ENCODE results near the gene MYCBPAP.

MYCBPAP gene

DNA sequence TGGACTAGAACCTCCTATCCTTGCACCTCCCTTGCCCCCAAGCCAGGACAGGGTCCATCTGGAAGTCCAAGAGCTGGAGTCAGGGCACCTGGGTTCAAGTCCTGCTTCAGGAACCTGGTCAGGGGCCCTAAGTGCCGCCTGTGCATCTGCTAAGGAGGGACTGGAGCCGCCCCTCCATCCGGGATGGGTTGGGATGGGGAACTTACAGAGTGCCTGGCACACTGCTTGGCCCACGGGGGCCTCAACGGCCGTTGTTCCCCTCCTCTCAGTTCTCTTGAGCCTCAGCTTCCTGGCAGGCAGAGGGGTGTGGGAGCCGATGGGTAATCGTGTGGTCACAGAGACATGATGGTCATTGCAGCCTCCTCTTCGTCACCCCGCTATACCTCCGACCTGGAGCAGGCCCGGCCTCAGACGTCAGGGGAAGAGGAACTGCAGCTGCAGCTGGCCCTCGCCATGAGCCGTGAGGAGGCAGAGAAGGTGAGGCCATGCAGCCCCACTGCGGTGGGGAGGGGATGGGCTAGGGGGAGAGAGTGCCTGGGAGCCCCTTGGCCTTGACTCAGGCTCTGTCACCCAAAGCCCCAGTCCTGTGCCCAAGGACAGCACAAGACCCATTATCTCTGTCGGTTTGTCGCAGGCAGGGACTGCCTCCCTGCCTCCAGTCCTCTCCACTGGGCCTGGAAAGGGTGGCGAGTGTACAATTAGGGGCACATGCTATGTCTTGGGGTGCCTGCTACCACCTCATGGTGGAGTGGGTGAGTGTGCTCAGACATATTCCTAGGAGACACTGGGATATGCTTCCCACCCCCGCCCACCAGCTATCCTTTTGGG, 29.7 kb downstream of the MYCBPAP start:
- no peak for DNase-seq

DNA sequence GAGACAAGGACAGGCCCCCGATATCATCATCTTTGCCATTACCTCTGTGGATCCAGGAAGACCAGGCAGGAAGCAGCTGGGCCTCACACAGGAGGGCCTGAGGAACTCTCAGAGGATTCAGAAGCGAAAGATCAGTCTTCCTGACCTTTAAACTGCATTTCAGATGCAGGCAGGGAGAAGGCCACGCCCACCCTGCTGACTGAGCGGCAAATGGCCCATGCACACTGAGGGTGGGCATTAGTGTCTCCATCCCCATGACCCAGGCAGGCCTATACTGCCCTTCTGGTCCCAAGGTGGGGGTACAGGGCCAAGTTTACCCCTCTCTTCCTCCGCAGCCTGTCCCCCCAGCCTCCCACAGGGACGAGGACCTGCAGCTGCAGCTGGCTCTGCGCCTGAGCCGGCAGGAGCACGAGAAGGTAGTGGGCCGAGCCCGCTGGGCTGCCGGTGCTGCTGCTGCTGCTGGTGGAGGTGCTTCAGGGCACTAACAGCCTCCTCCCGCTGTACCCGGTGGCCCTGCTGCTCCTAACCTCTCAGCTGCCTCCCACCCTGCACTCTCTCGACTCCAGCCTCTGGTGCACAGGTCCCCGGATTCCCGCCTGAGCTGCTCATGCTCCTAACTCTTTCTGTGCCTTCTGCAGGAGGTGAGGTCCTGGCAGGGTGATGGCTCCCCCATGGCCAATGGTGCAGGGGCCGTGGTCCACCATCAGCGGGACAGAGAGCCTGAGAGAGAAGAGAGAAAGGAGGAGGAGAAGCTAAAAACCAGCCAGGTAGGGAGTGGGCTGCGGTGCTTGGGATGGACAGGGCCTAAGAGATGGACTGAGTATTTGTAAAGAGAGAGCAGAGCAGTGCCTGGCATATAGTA, 30.5 kb downstream of the MYCBPAP start:
- no peak for DNase-seq

DNA sequence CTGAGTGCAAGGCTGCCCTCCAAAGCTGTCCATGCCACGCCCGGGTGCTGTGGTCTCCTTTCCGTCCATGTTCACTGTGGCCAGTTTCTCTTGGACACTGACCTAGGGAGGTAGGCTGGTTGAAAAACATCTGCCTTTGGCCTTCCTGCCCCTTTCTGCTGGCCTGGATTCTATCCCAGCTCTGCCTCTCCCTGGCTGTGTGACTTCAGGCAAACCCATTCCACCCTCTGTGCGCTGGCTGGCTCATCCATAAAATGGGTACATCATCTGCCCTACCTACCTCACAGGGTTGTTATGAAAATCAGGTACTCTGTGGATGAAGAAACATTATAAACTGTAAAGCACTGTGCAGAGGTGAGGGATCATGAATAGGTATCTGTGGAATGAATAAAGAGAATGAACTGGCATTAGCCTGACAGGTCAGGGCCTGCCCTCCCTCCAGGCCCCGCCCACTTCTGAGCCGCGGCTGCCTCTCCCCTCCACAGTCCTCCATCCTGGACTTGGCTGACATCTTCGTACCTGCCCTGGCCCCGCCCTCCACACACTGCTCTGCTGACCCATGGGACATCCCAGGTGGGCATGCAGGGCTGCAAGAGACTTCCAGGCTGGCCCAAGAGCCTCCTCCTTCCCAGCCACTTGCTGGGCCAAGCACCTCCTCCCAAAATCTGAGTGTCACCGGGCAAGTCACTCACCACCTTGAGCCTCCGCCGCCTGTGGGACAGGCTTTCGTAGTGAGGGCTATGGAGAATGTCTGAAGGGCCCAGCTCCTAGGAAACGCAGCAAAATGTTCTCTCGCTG, 31.7 kb downstream of the MYCBPAP start:
- no peak for DNase-seq

DNA sequence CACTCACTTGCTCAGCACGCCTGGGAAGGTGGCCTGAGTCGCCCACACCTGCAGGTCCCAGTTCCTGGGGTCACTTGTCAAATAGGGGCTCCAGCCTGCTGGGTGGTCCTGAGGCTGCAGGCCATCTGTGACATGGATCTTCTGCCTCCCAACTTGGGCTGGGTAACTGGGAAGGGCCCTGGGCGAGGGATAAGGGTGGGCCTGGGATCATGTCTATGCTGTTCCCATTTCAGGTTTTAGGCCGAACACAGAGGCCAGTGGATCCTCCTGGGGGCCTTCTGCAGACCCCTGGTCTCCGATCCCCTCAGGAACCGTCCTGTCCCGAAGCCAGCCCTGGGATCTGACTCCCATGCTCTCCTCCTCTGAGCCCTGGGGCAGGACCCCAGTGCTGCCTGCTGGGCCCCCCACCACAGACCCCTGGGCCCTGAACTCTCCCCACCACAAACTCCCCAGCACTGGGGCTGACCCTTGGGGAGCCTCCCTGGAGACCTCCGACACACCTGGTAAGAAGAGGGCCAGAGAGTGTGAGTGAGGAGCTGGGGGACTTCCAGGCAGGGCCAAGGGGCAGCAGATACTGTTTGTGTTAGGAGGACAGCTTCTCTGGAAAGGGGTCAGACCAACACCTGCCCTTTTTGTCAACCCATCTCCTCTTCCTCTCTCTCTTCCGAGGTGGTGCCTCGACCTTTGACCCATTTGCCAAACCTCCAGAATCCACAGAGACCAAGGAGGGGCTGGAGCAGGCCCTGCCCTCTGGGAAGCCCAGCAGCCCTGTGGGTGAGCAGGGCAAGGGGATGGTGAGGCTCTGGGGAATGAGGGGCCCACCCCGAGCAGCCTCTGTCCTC, 32.5 kb downstream of the MYCBPAP start:
- no peak for DNase-seq

DNA sequence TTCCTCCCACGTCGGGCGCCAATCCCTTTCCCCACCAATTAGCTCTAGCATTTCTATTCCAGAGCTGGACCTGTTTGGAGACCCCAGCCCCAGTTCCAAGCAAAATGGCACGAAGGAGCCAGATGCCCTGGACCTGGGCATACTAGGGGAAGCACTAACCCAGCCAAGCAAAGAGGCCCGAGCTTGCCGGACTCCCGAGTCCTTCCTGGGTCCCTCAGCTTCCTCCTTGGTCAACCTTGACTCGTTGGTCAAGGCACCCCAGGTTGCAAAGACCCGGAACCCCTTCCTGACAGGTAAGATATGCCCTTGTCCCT, 33.1 kb downstream of the MYCBPAP start:
- no peak for DNase-seq

DNA sequence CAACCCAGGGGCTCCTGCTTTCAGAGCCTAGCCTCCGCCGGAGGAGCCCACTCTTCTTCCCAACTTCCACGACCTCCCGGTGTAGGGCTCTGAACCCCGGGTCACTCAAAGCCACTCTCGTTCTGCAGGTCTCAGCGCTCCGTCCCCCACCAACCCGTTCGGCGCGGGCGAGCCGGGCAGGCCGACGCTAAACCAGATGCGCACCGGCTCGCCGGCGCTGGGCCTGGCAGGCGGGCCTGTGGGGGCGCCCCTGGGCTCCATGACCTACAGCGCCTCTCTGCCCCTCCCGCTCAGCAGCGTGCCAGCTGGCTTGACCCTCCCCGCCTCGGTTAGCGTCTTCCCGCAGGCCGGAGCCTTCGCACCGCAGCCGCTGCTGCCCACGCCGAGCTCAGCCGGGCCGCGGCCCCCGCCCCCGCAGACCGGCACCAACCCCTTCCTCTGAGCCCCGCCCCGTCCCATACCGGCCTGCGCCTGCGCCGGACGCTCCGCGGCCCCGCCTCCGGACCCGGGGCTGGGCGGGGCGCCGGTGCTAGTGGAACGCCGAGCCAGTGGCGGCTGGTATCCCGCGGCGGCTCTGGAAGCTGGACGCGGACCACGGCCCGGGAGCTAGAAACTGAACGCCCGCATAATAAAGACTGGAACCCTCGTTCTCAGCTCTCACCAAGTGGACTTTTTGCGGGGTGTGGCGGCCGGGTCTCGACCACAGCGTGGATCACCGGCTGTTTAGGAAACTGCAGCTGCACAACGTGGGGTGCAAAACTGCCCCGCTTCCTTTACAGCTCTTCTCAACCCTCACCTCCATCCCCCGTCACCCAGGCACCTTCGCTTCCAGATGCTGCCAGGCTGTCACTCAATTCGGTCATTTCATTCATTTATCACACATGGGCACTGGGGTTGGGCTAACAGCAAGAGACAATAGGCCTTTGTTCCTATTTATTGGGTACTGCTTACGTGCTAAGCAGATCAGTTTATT, 33.8 kb downstream of the MYCBPAP start:
- peak; percentile 79 to 85 for DNase-seq

DNA sequence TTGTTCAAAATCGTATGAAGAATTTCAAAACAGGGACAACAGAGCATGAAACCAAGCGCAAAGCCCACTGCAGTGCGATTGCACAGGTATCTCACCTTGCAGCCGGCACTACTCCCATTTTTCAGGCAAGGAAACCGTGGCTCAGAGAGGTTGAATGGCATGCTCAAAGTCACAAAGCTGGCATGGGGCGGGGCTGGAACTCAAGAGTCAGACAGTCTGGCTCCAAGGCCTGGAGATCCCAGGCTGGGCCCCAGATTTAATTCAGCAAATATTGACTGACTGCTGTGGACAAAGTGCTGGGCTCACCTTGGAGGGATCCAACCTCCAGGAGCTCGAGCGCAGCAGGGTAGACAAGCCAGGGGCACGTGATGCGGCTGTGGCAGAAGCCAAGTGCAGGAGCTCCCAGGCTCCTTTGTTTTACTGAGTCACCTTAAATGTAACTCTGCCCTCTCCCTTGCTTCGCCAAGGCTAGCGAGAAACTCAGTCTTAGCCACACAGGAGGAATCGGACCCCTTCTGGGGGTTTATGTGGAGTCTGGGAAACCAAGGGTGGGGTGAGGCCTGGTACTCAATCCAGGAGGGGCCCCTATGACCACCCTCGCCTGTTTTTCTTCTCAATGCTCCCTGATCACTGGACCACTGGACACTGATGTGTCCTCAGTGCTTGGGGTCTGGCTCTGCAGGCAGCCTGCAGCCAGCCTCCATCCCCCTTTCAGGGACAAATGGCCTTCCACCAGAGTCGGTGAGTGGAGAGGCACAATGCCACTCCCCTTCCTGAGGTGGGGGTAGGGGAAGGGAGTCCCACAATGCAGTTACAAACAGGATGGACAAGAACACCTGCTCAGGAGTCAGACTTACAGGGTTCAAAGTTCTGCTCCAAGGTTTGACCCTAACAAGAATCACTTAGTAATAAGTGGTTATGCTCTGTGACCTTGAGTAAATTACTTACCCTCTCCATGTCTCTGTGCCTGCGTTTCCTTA, 34.8 kb downstream of the MYCBPAP start:
- no peak for DNase-seq

DNA sequence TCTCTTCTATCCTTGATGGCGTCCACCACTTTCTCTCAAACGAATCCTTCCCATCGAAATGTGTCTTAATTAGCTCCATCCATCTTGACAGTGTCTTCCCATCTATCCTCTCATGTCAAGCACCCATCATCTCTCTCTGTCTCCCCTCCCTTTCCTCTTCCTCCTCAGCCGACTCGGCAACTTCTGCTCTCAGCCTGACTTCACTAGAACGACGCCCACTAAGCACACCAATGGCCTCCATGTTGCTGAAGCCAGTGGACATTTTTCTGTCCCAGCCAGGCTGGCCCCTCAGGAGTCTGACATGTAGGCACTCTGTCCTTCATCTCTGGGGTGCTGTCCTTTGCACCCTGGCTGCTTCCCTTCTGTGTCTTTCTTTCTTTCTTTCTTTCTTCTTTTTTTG, 36.3 kb downstream of the MYCBPAP start:
- DNase-seq: no peak

DNA sequence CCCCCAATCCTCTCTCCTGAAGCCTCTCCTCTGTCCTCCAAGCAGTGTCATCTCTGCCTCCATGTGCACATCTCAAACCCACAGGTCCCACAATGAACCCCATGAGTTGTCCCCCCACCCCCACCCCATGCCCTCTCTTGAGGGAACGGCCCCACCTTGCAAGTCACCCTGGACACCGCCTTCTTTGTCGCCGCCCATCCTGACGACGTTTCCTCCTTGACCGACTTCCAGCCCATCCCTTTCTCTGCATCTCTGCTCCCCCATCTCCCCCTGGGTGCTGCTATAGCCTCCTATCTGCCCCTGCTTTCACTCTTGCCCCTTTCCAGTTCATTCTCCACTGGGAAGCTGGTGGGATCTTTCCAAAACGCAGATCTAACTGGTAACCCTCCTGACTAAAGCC, 37.1 kb downstream of the MYCBPAP start:
- DNase-seq: no peak

DNA sequence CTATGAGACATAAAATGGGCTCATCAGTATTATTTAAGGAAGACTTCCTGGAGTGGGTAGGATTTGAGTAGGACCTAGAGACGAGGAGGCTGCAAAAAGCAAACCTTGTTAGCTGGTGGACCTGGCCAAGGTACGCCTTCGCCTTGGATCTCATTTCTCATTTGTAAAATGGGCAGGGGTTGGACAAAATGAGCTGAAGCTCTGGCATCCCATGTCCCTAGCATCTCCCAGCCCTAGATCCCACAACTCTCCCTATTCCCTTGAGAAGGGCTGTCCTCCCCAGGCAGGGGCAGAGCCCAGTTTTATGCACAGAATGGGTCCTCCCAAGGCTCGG, 38.4 kb downstream of the MYCBPAP start:
- DNase-seq: no peak

DNA sequence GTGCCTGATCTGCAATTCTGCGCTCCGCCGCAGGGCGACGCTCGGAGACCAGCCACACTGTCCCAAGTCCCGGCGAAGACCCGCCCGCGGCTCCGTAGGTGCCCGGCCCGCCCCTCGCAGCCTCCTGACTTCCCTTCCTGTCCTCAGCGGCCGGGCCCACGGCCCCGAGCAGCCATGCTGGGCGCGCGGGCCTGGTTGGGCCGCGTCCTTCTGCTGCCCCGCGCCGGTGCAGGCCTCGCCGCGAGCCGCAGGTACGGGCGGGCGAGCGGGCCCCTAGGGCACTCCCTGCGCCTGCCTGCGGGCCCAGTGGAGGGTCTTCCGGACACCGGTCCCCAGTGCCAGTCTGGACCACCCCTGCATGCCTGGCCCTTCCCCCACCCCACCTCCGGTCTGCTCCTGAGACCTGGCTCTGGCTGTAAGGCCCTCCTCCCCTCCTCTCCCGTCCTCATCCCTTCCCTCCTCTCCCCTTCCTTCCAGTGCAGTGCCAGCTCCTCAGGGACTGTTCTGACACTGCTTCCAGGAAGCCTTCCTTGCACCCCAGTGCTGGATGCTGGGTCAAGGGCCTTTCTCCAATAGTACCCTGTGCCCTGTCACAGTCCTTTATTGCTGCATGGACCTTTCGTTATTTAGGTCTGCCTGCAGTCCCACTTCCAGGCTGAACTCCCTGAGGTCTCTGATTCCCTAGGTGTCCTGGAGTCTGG, 38.9 kb downstream of the MYCBPAP start, which contains the start of gene SPATA20:
Gene SPATA20 (plus strand): TSS at position 140 of the 701 bp plus-strand sequence. CDS start 35 bp downstream, at position 175.
- DNase-seq: peak; percentile 74 to 81

DNA sequence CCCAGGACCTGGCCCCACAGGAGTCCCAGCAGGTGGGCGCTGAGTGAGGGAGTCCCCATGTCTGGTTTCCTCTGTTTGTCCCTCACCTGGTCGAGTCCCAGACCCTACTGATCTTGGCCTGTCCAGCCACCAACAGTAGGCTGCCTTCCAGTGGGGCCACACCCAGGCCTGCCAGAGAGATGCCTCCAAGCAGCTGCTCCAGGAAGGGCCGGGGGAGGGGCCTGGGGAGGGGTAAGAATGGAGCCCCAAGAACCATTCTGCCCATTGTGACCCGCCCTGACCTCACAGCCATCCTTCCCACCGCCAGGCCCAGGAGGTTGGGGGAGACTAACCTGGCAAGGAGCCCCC, 39.5 kb downstream of the MYCBPAP start:
- no peak for DNase-seq

DNA sequence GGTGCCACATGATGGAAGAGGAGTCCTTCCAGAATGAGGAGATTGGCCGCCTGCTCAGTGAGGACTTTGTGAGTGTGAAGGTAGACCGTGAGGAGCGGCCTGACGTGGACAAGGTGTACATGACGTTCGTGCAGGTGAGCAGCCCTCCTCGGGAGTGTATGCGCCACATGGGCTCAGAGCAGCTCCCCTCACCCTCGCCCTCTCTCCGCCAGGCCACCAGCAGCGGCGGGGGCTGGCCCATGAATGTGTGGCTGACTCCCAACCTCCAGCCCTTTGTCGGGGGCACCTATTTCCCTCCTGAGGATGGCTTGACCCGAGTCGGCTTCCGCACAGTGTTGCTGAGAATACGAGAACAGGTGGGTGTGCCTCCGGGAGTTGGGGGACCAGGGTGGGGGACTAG, 40.6 kb downstream of the MYCBPAP start:
- DNase-seq: no peak

DNA sequence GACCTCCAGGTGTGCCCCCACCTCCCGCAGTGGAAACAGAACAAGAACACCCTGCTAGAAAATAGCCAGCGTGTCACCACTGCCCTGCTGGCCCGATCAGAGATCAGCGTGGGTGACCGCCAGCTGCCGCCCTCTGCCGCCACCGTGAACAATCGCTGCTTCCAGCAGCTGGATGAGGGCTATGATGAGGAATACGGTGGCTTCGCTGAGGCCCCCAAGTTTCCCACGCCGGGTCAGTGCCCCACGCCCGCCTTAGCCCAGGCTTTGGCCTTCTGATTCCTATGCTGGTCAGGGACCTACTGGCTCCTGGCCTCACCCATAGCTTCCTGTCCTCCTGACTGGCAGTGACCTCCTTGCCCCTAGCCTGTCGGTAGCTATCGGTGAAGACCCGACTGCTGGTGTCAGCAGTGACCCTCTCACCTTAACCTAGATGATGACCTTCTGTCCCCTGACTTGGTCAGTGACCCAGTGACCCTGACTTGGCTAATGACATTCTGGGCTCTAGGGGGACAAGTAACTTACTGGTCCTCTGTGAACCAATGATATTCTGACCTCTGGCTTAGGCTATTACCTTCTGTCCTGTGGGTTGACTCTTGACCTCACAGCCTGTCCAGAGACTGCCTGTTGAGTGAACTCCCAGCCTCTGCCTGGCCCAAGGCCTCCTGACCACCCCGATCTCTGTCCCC, 41.2 kb downstream of the MYCBPAP start:
- DNase-seq: no peak

DNA sequence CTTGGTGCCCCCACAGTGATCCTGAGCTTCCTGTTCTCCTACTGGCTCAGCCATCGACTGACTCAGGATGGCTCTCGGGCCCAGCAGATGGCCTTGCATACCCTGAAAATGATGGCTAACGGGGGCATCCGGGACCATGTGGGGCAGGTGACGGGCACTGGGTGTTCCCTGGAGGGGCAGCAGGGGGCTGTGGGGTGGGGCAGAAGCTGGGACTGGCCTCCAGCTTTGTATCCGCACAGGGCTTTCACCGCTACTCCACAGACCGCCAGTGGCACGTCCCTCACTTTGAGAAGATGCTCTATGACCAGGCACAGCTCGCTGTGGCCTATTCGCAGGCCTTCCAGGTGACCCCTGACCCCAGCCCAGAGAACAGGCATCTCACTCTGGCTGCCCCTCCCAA, 41.7 kb downstream of the MYCBPAP start:
- DNase-seq: no peak

DNA sequence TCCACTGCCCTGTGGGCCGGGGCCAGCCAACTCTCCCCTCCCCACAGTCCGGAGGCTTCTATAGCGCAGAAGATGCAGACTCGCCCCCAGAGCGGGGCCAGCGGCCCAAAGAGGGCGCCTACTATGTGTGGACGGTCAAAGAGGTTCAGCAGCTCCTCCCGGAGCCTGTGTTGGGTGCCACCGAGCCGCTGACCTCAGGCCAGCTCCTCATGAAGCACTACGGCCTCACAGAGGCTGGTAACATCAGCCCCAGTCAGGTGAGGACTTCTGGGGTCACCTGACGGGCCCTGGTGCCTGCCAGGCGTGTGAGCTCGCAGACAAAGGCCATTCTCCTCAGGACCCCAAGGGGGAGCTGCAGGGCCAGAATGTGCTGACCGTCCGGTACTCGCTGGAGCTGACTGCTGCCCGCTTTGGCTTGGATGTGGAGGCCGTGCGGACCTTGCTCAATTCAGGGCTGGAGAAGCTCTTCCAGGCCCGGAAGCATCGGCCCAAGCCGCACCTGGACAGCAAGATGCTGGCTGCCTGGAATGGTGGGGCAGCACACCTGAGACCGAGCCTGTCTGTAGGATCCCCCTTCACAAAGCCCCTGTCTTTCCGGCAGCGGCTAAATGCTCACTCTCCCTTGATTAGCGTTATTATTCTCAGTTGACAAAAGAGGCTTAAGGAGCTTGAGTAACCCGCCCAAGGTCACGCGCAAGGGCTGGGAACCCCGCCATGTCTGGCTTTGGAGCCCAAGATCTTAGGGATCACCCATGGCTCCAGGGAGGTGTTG, 42.6 kb downstream of the MYCBPAP start:
- DNase-seq: no peak

DNA sequence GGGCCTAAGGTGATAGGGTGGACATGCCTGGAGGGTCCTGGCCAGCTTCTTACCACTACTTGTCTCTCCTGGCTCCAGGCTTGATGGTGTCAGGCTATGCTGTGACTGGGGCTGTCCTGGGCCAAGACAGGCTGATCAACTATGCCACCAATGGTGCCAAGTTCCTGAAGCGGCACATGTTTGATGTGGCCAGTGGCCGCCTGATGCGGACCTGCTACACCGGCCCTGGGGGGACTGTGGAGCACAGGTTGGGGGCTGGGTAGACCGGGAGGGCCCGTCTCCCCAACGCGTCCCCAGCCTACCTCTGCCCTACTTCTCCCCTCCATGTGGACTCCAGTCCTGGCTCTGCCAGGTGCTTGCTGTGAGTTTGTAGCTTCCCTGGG, 43.2 kb downstream of the MYCBPAP start:
- DNase-seq: no peak

DNA sequence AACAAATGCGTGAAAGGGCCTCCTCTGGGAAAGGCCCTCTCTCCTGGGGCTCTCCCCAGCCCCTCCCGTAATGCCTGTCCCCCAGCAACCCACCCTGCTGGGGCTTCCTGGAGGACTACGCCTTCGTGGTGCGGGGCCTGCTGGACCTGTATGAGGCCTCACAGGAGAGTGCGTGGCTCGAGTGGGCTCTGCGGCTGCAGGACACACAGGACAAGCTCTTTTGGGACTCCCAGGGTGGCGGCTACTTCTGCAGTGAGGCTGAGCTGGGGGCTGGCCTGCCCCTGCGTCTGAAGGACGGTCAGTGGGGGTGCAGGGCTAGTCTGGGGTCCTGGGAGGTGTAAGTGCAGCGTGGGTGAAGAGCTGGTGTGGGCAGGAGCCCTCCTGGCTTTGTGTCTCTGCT, 43.6 kb downstream of the MYCBPAP start:
- DNase-seq: no peak
